CD4-positive, alpha-beta T cell treated with Interleukin-17A for 1 hour (primary cell): ENCODE data around the gene PDZD2.
"Not testable (repeated sequence)": the region's sequence is repeated elsewhere in the genome, so short reads cannot be mapped to it uniquely, and the experiment has no call there.

Experiments used
- DNase-seq: peaks from one replicate; pipeline ENCODE4 v3.0.0-alpha.2; 2020

PDZD2 gene

GRCh38 chr5:31776294-31776693 lies 137.4 kb downstream of the PDZD2 start:
- DNase-seq: not testable (repeated sequence)

- DNase-seq: no peak
Observed at GRCh38 chr5:31776976-31777651, 138.2 kb downstream of the PDZD2 start.

- no peak for DNase-seq
Observed at GRCh38 chr5:31781772-31782171, 142.8 kb downstream of the PDZD2 start.

- DNase-seq: no peak
Observed at GRCh38 chr5:31783086-31783645, 144.2 kb downstream of the PDZD2 start.

- DNase-seq: no peak
Observed at GRCh38 chr5:31783731-31784130, 144.8 kb downstream of the PDZD2 start.

GRCh38 chr5:31786090-31786631 lies 147.2 kb downstream of the PDZD2 start:
- DNase-seq: no peak

GRCh38 chr5:31794009-31794408 lies 155.1 kb downstream of the PDZD2 start:
- no peak for DNase-seq

- DNase-seq: no peak
Observed at GRCh38 chr5:31798168-31798567, 159.2 kb downstream of the PDZD2 start.

- DNase-seq: no peak
Observed at GRCh38 chr5:31800351-31800750, 161.4 kb downstream of the PDZD2 start.

GRCh38 chr5:31805785-31806400 lies 167.0 kb downstream of the PDZD2 start:
- no peak for DNase-seq

GRCh38 chr5:31806561-31806960 lies 167.6 kb downstream of the PDZD2 start:
- DNase-seq: no peak

GRCh38 chr5:31807789-31808540 lies 169.0 kb downstream of the PDZD2 start:
- no peak for DNase-seq

- DNase-seq: peak; percentile 3
Observed at GRCh38 chr5:31809050-31809870, 170.3 kb downstream of the PDZD2 start.

GRCh38 chr5:31811210-31811609 lies 172.3 kb downstream of the PDZD2 start:
- no peak for DNase-seq

GRCh38 chr5:31815376-31815775 lies 176.4 kb downstream of the PDZD2 start:
- no peak for DNase-seq

GRCh38 chr5:31819926-31820516 lies 181.1 kb downstream of the PDZD2 start:
- DNase-seq: no peak

- DNase-seq: no peak
Observed at GRCh38 chr5:31823472-31823871, 184.5 kb downstream of the PDZD2 start.

GRCh38 chr5:31824869-31825517 lies 186.1 kb downstream of the PDZD2 start:
- DNase-seq: no peak

GRCh38 chr5:31825518-31826068 lies 186.7 kb downstream of the PDZD2 start:
- DNase-seq: peak; percentile 29

GRCh38 chr5:31827867-31828266 lies 188.9 kb downstream of the PDZD2 start:
- DNase-seq: no peak

GRCh38 chr5:31832966-31833365 lies 194.0 kb downstream of the PDZD2 start:
- no peak for DNase-seq
